Measurements from ENCODE around the gene SMARCD1. TPM values are rescaled to one million over a fixed set of nuclear protein-coding genes. Genes with fewer than 3 reads are reported as not detected.

SMARCD1 gene
- total and polyA plus RNA-seq, 10 donors: 17.4 to 85.7 (median 52.6) TPM

DNA sequence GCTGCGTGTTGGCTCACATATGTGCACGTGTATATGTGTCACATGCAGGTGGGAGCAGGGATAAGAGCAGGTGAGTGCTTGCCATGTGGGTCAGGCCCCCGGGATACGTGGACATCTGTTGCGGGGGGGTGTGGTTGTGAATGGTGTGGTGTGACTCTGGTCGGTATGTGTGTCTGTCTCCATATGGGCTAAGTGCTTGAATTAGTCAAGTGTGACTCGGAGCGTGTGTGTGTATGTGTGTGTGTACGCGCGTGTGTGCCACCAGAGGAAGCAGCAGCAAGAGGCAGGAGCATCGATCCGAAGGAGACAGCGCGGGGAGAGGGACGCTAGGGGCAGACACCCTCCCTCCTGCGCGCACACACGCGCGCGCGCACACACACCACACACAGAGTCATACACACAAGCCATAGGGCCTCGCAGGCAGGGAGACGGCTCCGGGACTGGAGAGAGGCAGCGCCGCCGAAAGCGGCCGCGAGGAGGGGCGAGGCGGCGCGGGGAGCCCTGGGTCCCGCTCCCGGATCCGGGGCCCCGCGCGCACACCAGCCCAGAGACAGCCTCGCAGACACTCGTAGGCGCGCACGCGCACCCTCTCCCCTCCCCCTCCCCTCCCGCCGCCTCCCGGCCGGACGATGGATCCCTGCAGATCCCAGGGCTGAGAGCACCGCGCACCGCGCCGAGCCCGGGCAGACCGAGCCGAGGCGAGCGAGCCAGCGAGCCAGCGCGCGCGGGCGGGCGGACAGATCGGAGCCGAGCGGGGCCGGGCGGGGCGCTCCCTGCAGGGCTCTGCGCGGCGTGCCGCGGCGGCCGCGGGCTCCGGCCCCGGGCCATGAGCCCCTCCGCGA is 27.9 kb upstream of the SMARCD1 start, which contains the start of gene ASIC1:
Gene ASIC1 (plus strand): TSS at position 597 of the 842 bp plus-strand sequence. CDS start 1,171 bp downstream, outside the sequence.
- no peaks in the 10 kb centered on the region for H3K9me3 ChIP-seq
- H3K36me3 ChIP-seq: no peaks in the 10 kb centered on the region
- intact Hi-C loops (cut with DNase I; ENCODE audit: low total_unique reads): loop anchor here (5.0 to 10.0 kb wide), 2 partner anchors 90 to 282 kb away; no protein-coding TSS in a partner anchor
- DNase-seq: no peak
- WGBS, 5 donors: 1% methylated on average over 23 to 88 of the region's 88 CpGs
- peaks cover 0 to 91% (median 34%) of the 10 kb centered on the region in 7 donors for H3K27me3 ChIP-seq (replicated peaks in 1 of 7)
- TF ChIP-seq POLR2A (IDR thresholded peaks at IDR 0.05) (no peak), POLR2AphosphoS5 (IDR thresholded peaks at IDR 0.05) (no peak)
- TF ChIP-seq, protein P1, sequence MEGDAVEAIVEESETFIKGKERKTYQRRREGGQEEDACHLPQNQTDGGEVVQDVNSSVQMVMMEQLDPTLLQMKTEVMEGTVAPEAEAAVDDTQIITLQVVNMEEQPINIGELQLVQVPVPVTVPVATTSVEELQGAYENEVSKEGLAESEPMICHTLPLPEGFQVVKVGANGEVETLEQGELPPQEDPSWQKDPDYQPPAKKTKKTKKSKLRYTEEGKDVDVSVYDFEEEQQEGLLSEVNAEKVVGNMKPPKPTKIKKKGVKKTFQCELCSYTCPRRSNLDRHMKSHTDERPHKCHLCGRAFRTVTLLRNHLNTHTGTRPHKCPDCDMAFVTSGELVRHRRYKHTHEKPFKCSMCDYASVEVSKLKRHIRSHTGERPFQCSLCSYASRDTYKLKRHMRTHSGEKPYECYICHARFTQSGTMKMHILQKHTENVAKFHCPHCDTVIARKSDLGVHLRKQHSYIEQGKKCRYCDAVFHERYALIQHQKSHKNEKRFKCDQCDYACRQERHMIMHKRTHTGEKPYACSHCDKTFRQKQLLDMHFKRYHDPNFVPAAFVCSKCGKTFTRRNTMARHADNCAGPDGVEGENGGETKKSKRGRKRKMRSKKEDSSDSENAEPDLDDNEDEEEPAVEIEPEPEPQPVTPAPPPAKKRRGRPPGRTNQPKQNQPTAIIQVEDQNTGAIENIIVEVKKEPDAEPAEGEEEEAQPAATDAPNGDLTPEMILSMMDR (IDR thresholded peaks at IDR 0.05 in 8 of 11, conservative IDR thresholded peaks at IDR 0.05 in 3 of 11): no peak
- H3K27ac ChIP-seq: no peak within 1 kb of the TSS
- H3K4me1 ChIP-seq: peaks cover 7 to 37% (median 26%) of the 10 kb centered on the region in 6 donors
- peak within 1 kb of the TSS; percentile 40 to 80 (median 56) for H3K4me3 ChIP-seq

DNA sequence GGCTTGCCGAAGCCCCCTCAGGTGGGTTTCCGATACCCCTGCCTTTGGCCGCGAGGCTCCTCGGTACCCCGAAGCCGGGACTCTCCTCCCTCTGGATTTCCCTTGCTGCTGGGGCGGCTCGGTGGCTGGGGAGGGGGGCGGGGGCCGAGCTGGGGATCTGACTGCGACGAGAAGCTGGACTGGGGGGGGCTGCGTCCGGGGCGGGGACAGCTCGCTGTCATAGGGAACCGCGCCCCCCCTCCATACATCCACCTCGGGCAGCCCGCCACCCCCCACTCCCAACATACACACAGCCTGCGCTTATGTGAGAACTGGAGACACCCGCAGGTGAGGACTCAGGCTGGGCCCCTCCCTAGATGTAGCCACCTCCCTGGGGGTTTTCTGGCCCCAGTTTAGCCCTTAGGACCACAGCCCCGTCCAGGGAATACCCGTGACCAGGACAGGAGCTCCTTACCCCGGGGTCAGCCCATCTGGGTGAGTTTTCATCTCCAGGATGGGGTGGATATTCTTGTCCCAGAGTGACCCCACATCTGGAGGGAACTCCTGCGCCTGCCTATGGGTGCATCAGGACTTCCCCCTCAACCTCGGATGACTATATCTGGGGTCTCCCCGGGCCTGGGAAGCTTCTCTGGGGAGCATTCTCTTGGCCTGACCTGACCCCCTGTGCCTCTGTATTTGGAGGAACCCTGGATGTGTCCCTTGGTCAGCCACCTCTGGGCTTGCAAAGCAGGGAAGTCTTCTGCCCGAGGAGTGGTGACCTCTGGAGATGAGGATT is 27.1 kb upstream of the SMARCD1 start:
- Histone ChIP-seq H3K36me3 (no peaks in the 10 kb centered on the region), H3K27ac (no peak overlapping the region), H3K4me3 (peak overlapping the region in 7 of 8 donors; percentile 40 to 80 (median 59)), H3K27me3 (replicated peaks in 1 of 7) (peaks cover 0 to 91% (median 34%) of the 10 kb centered on the region in 7 donors), H3K4me1 (peaks cover 7 to 37% (median 26%) of the 10 kb centered on the region in 6 donors), H3K9me3 (no peaks in the 10 kb centered on the region)
- DNase-seq: no peak
- TF ChIP-seq, protein P1 (IDR thresholded peaks at IDR 0.05 in 8 of 11, conservative IDR thresholded peaks at IDR 0.05 in 3 of 11): no peak
- TF ChIP-seq POLR2A (IDR thresholded peaks at IDR 0.05): no peak
- TF ChIP-seq POLR2AphosphoS5 (IDR thresholded peaks at IDR 0.05): no peak
- intact Hi-C loops (cut with DNase I; ENCODE audit: low total_unique reads): loop anchor here (5.0 to 10.0 kb wide), 2 partner anchors 91 to 283 kb away; no protein-coding TSS in a partner anchor
- 19 to 57% (median 21%) methylated on average over 9 to 30 of the region's 30 CpGs for WGBS, 5 donors

DNA sequence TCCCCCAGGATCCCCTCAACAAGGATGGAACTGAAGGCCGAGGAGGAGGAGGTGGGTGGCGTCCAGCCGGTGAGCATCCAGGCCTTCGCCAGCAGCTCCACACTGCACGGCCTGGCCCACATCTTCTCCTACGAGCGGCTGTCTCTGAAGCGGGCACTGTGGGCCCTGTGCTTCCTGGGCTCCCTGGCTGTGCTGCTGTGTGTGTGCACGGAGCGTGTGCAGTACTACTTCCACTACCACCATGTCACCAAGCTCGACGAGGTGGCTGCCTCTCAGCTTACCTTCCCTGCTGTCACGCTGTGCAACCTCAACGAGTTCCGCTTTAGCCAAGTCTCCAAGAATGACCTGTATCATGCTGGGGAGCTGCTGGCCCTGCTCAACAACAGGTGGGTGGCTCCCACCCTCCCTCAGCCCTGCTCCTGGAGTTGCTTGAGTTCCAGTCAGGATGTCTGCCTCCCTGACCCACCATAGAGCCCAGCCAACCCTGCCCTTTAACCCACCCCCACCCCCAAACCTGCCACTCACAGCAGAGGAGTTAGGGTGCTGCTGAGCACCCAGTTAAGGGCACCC is 26.3 kb upstream of the SMARCD1 start:
- Histone ChIP-seq H3K4me1 (peaks cover 7 to 37% (median 26%) of the 10 kb centered on the region in 6 donors), H3K27me3 (replicated peaks in 1 of 7) (peaks cover 0 to 91% (median 34%) of the 10 kb centered on the region in 7 donors), H3K36me3 (no peaks in the 10 kb centered on the region), H3K9me3 (no peaks in the 10 kb centered on the region), H3K4me3 (no peak overlapping the region), H3K27ac (no peak overlapping the region)
- 79 to 90% (median 82%) methylated on average over 15 of the region's 15 CpGs for WGBS, 5 donors
- TF ChIP-seq POLR2A (IDR thresholded peaks at IDR 0.05) (no peak), POLR2AphosphoS5 (IDR thresholded peaks at IDR 0.05) (no peak)
- TF ChIP-seq, protein P1 (IDR thresholded peaks at IDR 0.05 in 8 of 11, conservative IDR thresholded peaks at IDR 0.05 in 3 of 11): no peak
- intact Hi-C loops (cut with DNase I; ENCODE audit: low total_unique reads): loop anchor here (5.0 to 10.0 kb wide), 2 partner anchors 92 to 284 kb away; no protein-coding TSS in a partner anchor
- DNase-seq: no peak
